Muscle of arm (tissue), 12 donors: Measurements from ENCODE around the gene PCDH9. TPM values are rescaled to one million over a fixed set of nuclear protein-coding genes. Genes with fewer than 3 reads are reported as not detected.
A peak's percentile ranks its signal among the peaks of the same experiment; 100 is the strongest.

Experiments used
- DNase-seq: peaks from one replicate; pipeline ENCODE4 v3.0.0-alpha.2; 2013
- polyA plus RNA-seq, 12 donors: library from polyadenylated mRNA; unstranded; fragments of 120-200 nt; gene quantifications; one replicate each; pipeline ENCODE4 v1.2.1, GENCODE V29; 2013; ENCODE audit not compliant: insufficient read length in 12 of 12

The PCDH9 gene
- polyA plus RNA-seq, 12 donors, result 2.8 to 4.3 (median 3.6) TPM; not detected in 1

GRCh38 chr13:67094078-67094477 is 136.1 kb downstream of the PCDH9 start:
- no peak for DNase-seq

GRCh38 chr13:67091603-67092002 is 138.5 kb downstream of the PCDH9 start:
- no peak for DNase-seq

GRCh38 chr13:67090856-67091255 is 139.3 kb downstream of the PCDH9 start:
- peak; percentile 15 for DNase-seq

- peak; percentile 15 for DNase-seq
Measured at GRCh38 chr13:67087527-67087926, 142.6 kb downstream of the PCDH9 start.

GRCh38 chr13:67086260-67086659 is 143.9 kb downstream of the PCDH9 start:
- no peak for DNase-seq

GRCh38 chr13:67084066-67084465 is 146.1 kb downstream of the PCDH9 start:
- no peak for DNase-seq

GRCh38 chr13:67083519-67083918 is 146.6 kb downstream of the PCDH9 start:
- no peak for DNase-seq

GRCh38 chr13:67080351-67080750 is 149.8 kb downstream of the PCDH9 start:
- no peak for DNase-seq

- no peak for DNase-seq
Measured at GRCh38 chr13:67078062-67078461, 152.1 kb downstream of the PCDH9 start.

GRCh38 chr13:67077132-67077531 is 153.0 kb downstream of the PCDH9 start:
- DNase-seq, result no peak

- DNase-seq, result no peak
Measured at GRCh38 chr13:67076378-67076777, 153.8 kb downstream of the PCDH9 start.

- peak; percentile 4 for DNase-seq
Measured at GRCh38 chr13:67075239-67075638, 154.9 kb downstream of the PCDH9 start.

GRCh38 chr13:67071918-67072598 is 158.1 kb downstream of the PCDH9 start:
- no peak for DNase-seq

GRCh38 chr13:67070306-67070705 is 159.8 kb downstream of the PCDH9 start:
- DNase-seq, result no peak

GRCh38 chr13:67069117-67069767 is 160.9 kb downstream of the PCDH9 start:
- DNase-seq, result no peak

- no peak for DNase-seq
Measured at GRCh38 chr13:67064920-67065319, 165.2 kb downstream of the PCDH9 start.

GRCh38 chr13:67063036-67063435 is 167.1 kb downstream of the PCDH9 start:
- no peak for DNase-seq

- no peak for DNase-seq
Measured at GRCh38 chr13:67062160-67062559, 168.0 kb downstream of the PCDH9 start.

GRCh38 chr13:67061750-67062149 is 168.4 kb downstream of the PCDH9 start:
- DNase-seq, result peak; percentile 25

- no peak for DNase-seq
Measured at GRCh38 chr13:67052550-67053490, 177.3 kb downstream of the PCDH9 start.

GRCh38 chr13:67049744-67050143 is 180.4 kb downstream of the PCDH9 start:
- DNase-seq, result no peak

GRCh38 chr13:67048821-67049150 is 181.3 kb downstream of the PCDH9 start:
- no peak for DNase-seq
